HepG2 (cell line): ENCODE data around the gene CD300LG.

ENCODE experiments used
- CC2D1A ChIP-seq: sonication (generic); formaldehyde crosslinking; IDR thresholded peaks from 2 replicates; pipeline ENCODE4 v1.8.1; 2023; ENCODE audit warnings: mild to moderate bottlenecking, missing genetic modification reagents
- MXD4 ChIP-seq: IDR thresholded peaks from 2 replicates; pipeline ENCODE4 v1.6.1; 2016; ENCODE audit warnings: mild to moderate bottlenecking, missing biosample characterization, missing genetic modification reagents
- ZNF766 ChIP-seq: sonication (generic); formaldehyde crosslinking; IDR thresholded peaks from 2 replicates; pipeline ENCODE4 v1.5.0; 2020; ENCODE audit warnings: missing genetic modification reagents, borderline replicate concordance

- no peak for TF ChIP-seq ZNF766
- no peak for TF ChIP-seq MXD4 (CRISPR knock-in tag)
- TF ChIP-seq CC2D1A (CRISPR knock-in tag) = no peak
Observed at GRCh38 chr17:43860927-43861622, 14.1 kb downstream of the CD300LG start.
